ENCODE results near the gene UBE2E2. TPM values are rescaled to one million over a fixed set of nuclear protein-coding genes. Genes with fewer than 3 reads are reported as not detected.

UBE2E2 gene
- total RNA-seq, 1 donor from 2014 or later: 50.8 TPM

GRCh38 chr3:23567917-23568316, 364.8 kb downstream of the UBE2E2 start:
- DNase-seq (no peak), ATAC-seq (peak; percentile 54 to 59)
- intact Hi-C loops (cut with DNase I): no loop called here
- Histone ChIP-seq H3K4me1 (peaks cover 6% of the 10 kb centered on the region), H3K36me3 (no peaks in the 10 kb centered on the region), H3K4me3 (no peak overlapping the region), H3K9me3 (no peaks in the 10 kb centered on the region), H3K27ac (no peak overlapping the region), H3K27me3 (ENCODE audit: low read depth) (no peaks in the 10 kb centered on the region)
- TF ChIP-seq, protein P1, sequence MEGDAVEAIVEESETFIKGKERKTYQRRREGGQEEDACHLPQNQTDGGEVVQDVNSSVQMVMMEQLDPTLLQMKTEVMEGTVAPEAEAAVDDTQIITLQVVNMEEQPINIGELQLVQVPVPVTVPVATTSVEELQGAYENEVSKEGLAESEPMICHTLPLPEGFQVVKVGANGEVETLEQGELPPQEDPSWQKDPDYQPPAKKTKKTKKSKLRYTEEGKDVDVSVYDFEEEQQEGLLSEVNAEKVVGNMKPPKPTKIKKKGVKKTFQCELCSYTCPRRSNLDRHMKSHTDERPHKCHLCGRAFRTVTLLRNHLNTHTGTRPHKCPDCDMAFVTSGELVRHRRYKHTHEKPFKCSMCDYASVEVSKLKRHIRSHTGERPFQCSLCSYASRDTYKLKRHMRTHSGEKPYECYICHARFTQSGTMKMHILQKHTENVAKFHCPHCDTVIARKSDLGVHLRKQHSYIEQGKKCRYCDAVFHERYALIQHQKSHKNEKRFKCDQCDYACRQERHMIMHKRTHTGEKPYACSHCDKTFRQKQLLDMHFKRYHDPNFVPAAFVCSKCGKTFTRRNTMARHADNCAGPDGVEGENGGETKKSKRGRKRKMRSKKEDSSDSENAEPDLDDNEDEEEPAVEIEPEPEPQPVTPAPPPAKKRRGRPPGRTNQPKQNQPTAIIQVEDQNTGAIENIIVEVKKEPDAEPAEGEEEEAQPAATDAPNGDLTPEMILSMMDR (IDR thresholded peaks at IDR 0.05): no peak

- TF ChIP-seq, protein P1 (IDR thresholded peaks at IDR 0.05): no peak
Measured at GRCh38 chr3:23573827-23574226, 370.7 kb downstream of the UBE2E2 start.

DNA sequence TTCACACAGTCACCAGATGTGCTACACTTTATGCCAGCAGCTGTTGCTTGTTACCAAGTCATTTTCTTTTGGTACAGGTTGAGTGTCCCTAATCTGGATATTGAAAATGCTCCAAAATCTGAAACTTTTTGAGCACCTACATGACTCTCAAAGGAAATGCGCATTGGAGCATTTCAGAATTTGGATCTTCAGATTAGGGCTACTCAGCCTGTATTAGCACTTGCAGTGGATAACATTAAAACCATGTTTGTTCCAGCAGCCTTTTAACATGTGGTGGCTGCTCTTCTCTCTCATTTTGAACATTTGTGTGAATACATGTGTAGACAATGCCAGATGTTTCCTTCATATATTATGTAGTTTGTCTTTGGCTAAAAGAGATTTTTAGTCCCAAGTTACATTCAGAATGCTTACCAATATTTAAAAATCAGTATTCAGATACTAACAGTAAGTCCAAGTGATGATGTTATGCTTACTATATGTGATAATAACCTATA, 371.7 kb downstream of the UBE2E2 start:
- no peaks in the 10 kb centered on the region for H3K36me3 ChIP-seq
- H3K9me3 ChIP-seq: no peaks in the 10 kb centered on the region
- TF ChIP-seq, protein P1 (IDR thresholded peaks at IDR 0.05): no peak
- DNase-seq (no peak), ATAC-seq (no peak)
- no peaks in the 10 kb centered on the region for H3K27me3 ChIP-seq (ENCODE audit: low read depth)
- intact Hi-C loops (cut with DNase I): no loop called here
- H3K4me1 ChIP-seq: no peaks in the 10 kb centered on the region
- no peak overlapping the region for H3K4me3 ChIP-seq
- no peak overlapping the region for H3K27ac ChIP-seq

More at GRCh38 chr3:23573827-23574226, 370.7 kb downstream of the UBE2E2 start:
- no peak for DNase-seq
- Histone ChIP-seq H3K4me3 (no peak overlapping the region), H3K4me1 (no peaks in the 10 kb centered on the region), H3K27me3 (ENCODE audit: low read depth) (no peaks in the 10 kb centered on the region), H3K27ac (no peak overlapping the region), H3K36me3 (no peaks in the 10 kb centered on the region), H3K9me3 (no peaks in the 10 kb centered on the region)
- ATAC-seq: no peak
- intact Hi-C loops (cut with DNase I): no loop called here

GRCh38 chr3:23575697-23576096, 372.6 kb downstream of the UBE2E2 start:
- Histone ChIP-seq H3K4me1 (no peaks in the 10 kb centered on the region), H3K27me3 (ENCODE audit: low read depth) (no peaks in the 10 kb centered on the region), H3K9me3 (no peaks in the 10 kb centered on the region), H3K4me3 (no peak overlapping the region), H3K36me3 (no peaks in the 10 kb centered on the region), H3K27ac (no peak overlapping the region)
- intact Hi-C loops (cut with DNase I): no loop called here
- ATAC-seq: no peak
- DNase-seq: no peak
- TF ChIP-seq, protein P1 (IDR thresholded peaks at IDR 0.05): no peak

- DNase-seq (no peak), ATAC-seq (no peak)
- Histone ChIP-seq H3K36me3 (no peaks in the 10 kb centered on the region), H3K27ac (no peak overlapping the region), H3K9me3 (no peaks in the 10 kb centered on the region), H3K4me3 (no peak overlapping the region), H3K27me3 (ENCODE audit: low read depth) (no peaks in the 10 kb centered on the region), H3K4me1 (no peaks in the 10 kb centered on the region)
- intact Hi-C loops (cut with DNase I): no loop called here
- TF ChIP-seq, protein P1 (IDR thresholded peaks at IDR 0.05): no peak
Measured at GRCh38 chr3:23576379-23576959, 373.3 kb downstream of the UBE2E2 start.

Measured in lower lobe of right lung (tissue), 2 donors.